Endothelial cell (in vitro differentiated cells): Measurements from ENCODE around the gene PRR36. TPM values are rescaled to one million over a fixed set of nuclear protein-coding genes. Genes with fewer than 3 reads are reported as not detected.

Experiments
- DNase-seq: peaks from one replicate; pipeline ENCODE4 v3.0.0; 2021; ENCODE audit warnings: low spot score
- H3K27ac Mint-ChIP-seq: one replicate; pipeline ENCODE4 v1.8.0; 2021; ENCODE audit warnings: mixed read lengths, inconsistent platforms; ENCODE audit not compliant: unreplicated experiment
- H3K27me3 Mint-ChIP-seq: one replicate; pipeline ENCODE4 v1.8.0; 2021; ENCODE audit warnings: mild to moderate bottlenecking, moderate library complexity, mixed read lengths, inconsistent platforms; ENCODE audit not compliant: unreplicated experiment
- H3K36me3 Mint-ChIP-seq: one replicate; pipeline ENCODE4 v1.8.0; 2021; ENCODE audit warnings: mild to moderate bottlenecking, low read depth, mixed read lengths, inconsistent platforms; ENCODE audit not compliant: unreplicated experiment
- H3K4me1 Mint-ChIP-seq: one replicate; pipeline ENCODE4 v1.8.0; 2021; ENCODE audit warnings: mild to moderate bottlenecking, mixed read lengths, inconsistent platforms; ENCODE audit not compliant: unreplicated experiment
- H3K4me3 Mint-ChIP-seq: one replicate; pipeline ENCODE4 v1.8.0; 2021; ENCODE audit warnings: mild to moderate bottlenecking, mixed read lengths, inconsistent platforms; ENCODE audit not compliant: unreplicated experiment
- H3K9me3 Mint-ChIP-seq: one replicate; pipeline ENCODE4 v1.8.0; 2021; ENCODE audit warnings: mixed read lengths, inconsistent platforms; ENCODE audit not compliant: unreplicated experiment
- CTCF ChIP-seq: fragments of 200-600 bp; sonication (generic); IDR thresholded peaks from one replicate; pipeline ENCODE4 v1.5.0; 2021; ENCODE audit warnings: antibody characterized with exemption; ENCODE audit not compliant: unreplicated experiment
- total RNA-seq: library from RNA; stranded (reverse); fragmentation: NEBNext Ultra II Directional; extraction: Animal tissue kit (Norgen Biotek cat#: 25700); gene quantifications from one replicate; pipeline ENCODE4 v1.2.1, GENCODE V29; 2021; ENCODE audit not compliant: unreplicated experiment

PRR36 gene
- total RNA-seq, 1 donor from 2014 or later, result 0.23 TPM

- H3K9me3 Mint-ChIP-seq, result no peaks in the 10 kb centered on the region
- H3K4me1 Mint-ChIP-seq, result peaks cover 12% of the 10 kb centered on the region
- no peak overlapping the region for H3K4me3 Mint-ChIP-seq
- DNase-seq, result no peak
- H3K27me3 Mint-ChIP-seq, result peaks cover 17% of the 10 kb centered on the region
- peaks cover 9% of the 10 kb centered on the region for H3K36me3 Mint-ChIP-seq
- no peak overlapping the region for H3K27ac Mint-ChIP-seq
- no peak for TF ChIP-seq CTCF
Observed at GRCh38 chr19:7900931-7901330, 26.7 kb upstream of the PRR36 start.

DNA sequence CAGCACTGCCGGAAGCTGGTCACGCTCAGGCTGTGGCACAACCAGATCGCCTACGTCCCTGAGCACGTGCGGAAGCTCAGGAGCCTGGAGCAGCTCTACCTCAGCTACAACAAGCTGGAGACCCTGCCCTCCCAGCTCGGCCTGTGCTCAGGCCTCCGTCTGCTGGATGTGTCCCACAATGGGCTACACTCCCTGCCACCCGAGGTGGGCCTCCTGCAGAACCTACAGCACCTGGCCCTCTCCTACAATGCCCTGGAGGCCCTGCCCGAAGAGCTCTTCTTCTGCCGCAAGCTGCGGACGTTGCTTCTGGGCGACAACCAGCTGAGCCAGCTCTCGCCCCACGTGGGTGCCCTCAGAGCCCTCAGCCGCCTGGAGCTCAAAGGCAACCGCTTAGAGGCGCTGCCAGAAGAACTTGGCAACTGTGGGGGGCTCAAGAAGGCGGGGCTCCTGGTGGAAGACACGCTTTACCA lies 26.2 kb upstream of the PRR36 start:
- Mint-ChIP-seq H3K9me3 (no peaks in the 10 kb centered on the region), H3K27me3 (peaks cover 17% of the 10 kb centered on the region), H3K36me3 (peaks cover 5% of the 10 kb centered on the region), H3K4me1 (peaks cover 9% of the 10 kb centered on the region), H3K27ac (no peak overlapping the region), H3K4me3 (no peak overlapping the region)
- DNase-seq, result no peak
- TF ChIP-seq CTCF, result no peak

- no peak for TF ChIP-seq CTCF
- Mint-ChIP-seq H3K27ac (no peak overlapping the region), H3K27me3 (peaks cover 13% of the 10 kb centered on the region), H3K9me3 (no peaks in the 10 kb centered on the region), H3K4me3 (no peak overlapping the region), H3K4me1 (peaks cover 5% of the 10 kb centered on the region), H3K36me3 (peaks cover 2% of the 10 kb centered on the region)
- no peak for DNase-seq
Observed at GRCh38 chr19:7899751-7900378, 25.7 kb upstream of the PRR36 start.

DNA sequence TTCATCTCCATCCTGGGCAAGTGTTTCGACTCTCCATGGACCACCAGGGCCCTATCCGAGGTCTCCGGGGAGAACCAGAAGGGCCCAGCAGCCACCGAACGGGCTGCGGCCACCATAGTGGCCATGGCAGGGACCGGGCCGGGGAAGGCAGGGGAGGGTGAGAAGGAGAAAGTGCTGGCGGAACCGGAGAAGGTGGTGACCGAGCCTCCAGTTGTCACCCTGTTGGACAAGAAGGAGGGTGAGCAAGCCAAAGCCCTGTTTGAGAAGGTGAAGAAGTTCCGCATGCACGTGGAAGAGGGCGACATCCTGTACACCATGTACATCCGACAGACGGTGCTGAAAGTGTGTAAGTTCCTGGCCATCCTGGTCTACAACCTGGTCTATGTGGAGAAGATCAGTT lies 24.8 kb upstream of the PRR36 start:
- Mint-ChIP-seq H3K9me3 (no peaks in the 10 kb centered on the region), H3K4me1 (no peaks in the 10 kb centered on the region), H3K27me3 (peaks cover 11% of the 10 kb centered on the region), H3K27ac (no peak overlapping the region), H3K4me3 (no peak overlapping the region), H3K36me3 (no peaks in the 10 kb centered on the region)
- DNase-seq, result no peak
- no peak for TF ChIP-seq CTCF

GRCh38 chr19:7897292-7897691 lies 23.1 kb upstream of the PRR36 start:
- DNase-seq, result no peak
- H3K27me3 Mint-ChIP-seq, result peaks cover 6% of the 10 kb centered on the region
- no peak overlapping the region for H3K27ac Mint-ChIP-seq
- H3K36me3 Mint-ChIP-seq, result no peaks in the 10 kb centered on the region
- H3K4me3 Mint-ChIP-seq, result no peak overlapping the region
- no peaks in the 10 kb centered on the region for H3K9me3 Mint-ChIP-seq
- no peak for TF ChIP-seq CTCF
- H3K4me1 Mint-ChIP-seq, result no peaks in the 10 kb centered on the region
